Kidney capillary endothelial cell (primary cell): ENCODE data around the gene ARMC2.
"Not testable (repeated sequence)": the region's sequence is repeated elsewhere in the genome, so short reads cannot be mapped to it uniquely, and the experiment has no call there.

Experiments used
- DNase-seq: peaks from one replicate; pipeline ENCODE4 v3.0.0-alpha.2; 2018; ENCODE audit warnings: low spot score

The ARMC2 gene

DNA sequence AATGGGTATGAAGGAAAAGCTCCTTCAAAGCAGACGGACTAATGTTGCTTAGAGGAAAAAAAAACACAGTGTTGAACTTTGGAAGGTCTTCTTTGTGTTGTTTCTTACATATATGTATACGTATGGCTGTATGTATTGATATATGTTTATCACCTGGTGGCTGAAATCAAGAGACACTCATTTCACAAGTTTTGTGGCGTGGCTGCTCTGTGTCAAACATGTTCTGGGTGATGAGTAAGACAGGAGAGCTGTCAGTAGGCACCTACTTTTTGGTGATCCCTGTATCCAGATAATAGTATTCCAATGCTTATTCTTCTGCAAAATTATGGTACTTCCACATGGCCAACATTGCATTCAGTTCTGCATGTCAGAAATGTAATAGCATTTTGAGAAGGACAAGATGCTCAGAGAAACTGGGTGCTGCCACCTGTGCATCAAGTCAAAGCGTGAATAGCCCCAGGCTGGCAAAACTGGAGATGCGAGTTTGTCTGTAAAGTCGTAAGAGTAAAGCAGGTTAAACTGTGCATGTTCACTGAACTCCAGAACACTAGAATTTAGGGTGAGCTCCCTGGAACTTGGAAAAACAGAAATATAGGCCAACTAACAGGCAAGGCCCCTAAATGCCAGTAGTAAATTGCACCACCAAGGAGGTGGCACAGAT, 67.9 kb downstream of the ARMC2 start:
- no peak for DNase-seq

DNA sequence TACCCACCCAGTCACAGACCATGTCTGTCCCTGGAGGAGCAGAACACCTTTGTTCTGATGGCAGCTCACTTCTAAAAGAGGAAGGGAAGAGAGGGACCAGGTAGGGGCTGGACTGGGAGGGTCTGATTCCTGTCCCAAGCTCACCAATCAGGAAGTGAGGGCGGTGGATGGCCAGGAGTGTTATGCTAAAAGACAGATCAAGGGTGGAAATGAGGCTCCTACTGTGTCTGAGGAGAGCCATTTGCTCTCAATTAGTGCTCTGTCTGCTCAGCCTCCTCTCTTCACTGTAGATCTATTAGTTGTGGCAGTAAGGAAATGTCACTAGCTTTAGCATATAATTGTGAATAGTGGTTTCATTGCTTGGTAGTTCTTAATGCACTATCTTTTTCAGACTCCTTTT, 72.5 kb downstream of the ARMC2 start:
- DNase-seq: no peak

DNA sequence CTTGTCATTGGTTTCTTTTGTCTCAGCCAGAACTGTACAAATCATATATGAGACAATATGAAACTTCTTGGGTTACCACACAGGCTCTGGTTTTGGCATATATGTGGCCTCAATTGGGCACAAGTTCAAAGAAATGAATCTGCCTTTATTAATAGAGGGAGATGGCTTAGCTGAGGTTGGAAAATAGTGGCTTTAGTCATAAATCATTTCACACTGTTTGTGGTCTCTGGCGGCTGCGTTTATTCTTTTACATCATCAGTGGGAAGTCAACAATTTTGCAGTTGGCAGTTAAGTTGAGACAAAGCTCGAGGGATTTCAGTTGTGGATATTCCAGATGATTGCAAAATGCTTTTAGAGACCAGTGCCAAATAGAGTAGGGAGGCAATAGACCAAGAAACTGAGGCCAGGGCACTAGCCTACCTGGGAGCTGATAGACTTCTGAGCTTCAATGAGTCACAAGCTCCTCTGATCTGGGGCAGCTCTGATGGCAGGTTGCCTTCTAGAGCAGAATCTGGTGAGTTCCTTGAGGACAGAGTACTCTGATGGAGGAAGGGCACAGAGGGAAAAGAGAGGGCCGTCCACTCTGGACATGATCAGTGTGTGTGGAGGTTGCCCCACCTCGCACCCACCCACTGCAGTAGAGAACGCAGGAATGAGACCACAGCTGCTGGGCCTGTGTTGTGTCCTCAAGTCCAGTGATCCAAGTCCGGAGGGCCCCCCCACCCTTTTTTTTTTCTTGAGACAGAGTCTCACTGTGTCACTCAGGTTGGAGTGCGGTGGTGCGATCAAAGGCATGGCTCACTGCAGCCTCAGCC, 73.5 kb downstream of the ARMC2 start:
- DNase-seq: no peak

DNA sequence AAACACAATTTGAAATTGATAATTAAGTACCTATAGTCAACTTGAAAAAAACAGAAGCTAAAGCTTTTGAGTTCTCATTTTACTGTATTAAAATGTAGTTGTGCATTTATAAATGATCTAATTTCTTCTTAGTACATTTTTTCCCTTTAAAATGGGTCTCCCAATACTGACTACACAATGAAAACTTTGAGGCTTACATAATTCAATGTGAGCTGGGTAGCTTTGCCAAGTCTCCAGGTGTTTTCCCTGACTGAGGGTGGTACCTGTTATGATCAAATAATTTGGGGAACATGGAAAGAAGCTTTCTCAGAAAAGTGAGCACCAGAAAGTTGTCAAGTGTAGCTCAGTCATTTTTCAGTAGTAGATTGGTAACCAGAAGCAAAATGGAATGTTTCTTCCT, 74.3 kb downstream of the ARMC2 start:
- DNase-seq: no peak

DNA sequence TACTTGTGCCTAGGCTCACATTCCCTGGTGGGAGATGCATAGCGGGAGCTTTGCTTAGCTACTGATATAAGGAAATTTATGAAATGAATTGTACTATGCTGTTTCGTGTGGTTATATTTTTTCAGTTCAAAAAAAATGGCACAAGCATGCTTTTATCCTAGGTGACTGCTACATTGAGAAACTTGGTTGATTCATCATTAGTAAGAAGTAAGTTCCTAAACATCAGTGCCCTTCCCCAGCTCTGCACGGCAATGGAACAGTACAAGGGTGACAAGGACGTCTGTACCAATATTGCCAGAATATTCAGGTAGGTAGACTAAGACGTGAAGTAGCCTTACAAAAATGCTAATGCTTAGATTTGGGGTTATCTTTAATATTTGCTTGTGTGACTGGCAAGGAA, 79.7 kb downstream of the ARMC2 start:
- DNase-seq: no peak

DNA sequence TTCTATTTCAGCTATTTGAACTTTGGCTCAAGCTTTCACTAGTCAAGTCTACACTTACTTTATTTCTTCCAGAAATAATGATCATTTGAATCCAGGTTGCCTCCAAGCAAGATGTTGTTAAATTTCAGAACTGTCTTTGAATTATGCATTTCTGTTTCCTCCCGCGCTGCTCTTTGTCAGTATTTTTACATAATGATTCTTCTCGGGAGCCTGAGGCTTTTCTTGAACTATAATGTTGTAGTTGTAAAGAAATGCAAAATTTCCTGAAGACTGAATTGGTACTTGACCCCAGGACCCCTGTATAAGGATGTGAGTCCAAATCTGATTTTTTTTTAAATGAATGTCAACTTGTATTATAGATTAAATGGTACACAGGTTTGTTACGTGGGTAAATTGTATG, 80.4 kb downstream of the ARMC2 start:
- DNase-seq: no peak

DNA sequence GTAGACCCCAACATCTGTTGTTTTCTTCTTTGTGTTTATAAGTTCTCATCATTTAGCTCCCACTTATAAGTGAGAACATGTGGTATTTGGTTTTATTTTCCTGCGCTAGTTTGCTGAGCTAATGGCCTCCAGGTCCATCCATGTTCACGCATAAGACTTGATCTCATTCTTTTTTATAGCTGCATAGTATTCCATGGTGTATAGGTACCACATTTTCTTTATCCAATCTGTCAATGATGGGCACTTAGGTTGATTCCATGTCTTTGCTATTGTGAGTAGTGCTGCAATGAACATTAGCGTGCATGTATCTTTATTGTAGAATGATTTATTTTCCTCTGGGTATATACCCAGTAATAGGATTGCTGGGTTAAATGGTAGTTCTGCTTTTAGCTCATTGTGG, 82.9 kb downstream of the ARMC2 start:
- DNase-seq: not testable (repeated sequence)

DNA sequence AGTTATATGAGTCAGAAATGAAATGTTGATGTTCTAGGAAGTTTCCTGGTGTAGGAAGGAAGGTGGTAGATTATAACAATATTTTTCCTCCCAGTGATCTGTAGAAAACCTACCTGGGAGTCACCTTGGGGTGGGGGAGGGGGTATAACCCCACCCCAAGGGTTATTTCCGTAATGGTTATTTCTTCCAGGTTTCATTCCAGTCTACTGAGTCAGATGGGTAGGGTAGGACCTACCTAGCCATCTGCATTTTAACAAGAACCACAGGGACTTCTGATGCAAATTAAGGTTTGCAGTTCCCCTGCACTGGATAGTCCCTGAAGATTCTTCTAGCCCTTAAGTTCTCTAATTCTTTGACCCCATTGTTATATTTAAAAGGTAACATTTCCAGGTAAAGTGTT, 88.9 kb downstream of the ARMC2 start:
- no peak for DNase-seq

DNA sequence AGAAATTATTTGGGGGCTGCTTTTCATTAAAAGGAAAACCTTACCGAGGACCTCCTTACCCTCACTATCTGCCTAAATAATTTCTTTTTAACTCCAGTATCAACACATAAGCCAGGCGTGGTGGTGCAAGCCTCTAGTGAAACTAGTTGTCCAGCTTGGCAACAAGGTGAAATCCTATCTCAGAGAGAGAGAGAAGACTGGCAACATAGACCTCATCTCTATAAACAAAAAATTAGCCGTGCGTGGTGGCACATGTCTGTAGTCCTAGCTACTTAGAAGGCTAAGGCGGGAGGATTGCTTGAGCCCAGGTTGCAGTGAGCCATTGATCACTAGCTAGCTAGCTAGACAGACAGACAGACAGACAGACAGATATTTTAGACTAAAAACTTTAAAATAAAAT, 92.5 kb downstream of the ARMC2 start:
- no peak for DNase-seq

DNA sequence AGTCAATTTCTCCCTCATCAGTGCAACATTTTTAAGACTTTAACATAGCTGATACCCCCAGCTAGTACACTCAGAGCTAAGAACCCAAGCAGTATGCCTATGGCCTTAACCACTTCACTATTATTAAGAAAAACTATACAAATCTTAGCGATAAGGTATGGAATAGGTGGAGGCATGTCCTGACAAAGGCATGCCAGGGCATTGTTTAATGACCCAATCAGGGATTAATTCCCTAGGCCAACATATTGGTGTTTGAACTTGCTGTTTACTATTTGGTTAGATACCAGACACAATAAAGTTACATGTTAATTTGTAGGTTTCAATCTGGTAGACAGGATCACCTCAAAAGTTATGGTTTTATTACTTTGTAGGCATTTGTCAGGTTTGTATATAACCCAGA, 93.1 kb downstream of the ARMC2 start:
- DNase-seq: no peak

DNA sequence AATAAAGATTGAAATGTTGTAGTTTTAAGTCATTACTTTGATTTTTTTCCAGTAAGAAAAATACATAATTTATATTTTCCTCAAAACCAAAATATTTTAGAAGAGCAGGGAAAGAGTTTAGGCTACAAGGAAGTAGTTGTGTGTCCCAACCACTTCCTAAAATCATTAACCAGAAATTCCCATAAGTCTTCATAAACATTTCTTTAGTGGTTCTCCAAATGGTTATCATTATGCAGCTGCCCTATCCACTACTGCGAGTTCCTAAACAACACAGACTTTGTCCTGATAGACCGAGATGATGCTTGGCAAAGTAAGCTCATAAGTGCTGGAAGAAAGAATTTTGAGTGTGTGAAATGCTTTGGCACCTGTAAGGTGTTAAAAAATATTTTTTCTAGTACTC, 93.6 kb downstream of the ARMC2 start:
- no peak for DNase-seq

DNA sequence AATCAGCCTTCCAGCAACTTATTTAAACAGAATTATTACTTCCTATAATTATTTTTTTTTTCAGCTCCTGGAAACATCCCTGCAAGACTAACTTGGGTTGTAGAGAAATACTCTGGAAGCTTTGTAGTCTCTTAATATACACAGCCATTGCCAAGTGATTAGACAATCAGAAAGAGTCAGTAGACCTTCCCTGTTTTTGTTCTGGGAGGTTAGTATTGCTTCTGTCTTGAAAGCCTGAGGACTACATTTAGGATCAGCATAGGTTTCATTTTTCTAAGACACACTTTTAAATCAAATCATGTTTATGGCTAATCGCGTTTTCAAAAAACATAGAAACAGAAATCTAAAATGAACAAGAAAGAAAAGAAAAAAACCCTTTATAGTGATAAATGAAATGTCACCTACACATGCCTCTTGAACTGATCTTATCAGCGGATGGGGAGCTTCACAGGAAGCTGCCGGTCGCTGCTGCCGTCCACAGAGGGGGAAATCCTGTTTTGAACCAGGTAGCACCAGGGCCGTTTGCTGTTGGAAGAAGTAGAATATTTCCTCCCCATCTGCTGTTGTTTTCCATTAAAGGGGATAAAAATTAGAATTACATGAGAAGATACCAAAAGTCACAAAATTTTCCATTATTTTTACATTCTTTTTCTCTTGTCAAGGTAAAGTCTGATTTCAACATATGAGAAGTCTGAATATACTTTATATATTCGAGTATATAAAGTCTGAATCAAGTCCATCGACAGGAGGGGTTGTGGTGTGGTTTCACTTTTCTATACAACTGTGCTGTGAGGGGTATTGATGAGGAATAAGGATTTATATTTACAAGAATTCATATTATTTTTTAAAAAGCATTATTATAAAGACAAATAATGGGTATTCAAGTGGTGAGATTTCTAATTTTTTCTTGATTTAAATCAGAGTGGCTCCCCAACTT, 94.6 kb downstream of the ARMC2 start:
- DNase-seq: no peak

DNA sequence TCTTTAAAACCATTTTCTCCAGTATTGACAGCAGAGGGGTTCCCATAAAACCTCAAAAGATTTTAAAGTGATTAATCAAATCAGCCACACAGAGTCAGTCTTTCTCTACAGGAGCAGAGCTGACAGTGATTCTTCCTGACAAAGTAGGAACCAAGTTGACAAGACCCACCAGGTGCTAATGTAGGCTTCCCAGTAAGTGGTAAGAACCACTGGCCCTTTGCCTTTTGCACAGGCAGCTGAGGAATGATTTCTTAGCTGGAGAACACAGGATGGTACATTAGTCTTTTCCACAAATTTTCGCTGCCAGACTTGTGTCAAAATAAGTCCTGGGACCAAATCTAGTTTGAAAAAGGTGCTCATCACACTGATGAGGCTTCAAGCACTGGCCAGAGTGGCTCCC, 95.8 kb downstream of the ARMC2 start:
- DNase-seq: no peak

DNA sequence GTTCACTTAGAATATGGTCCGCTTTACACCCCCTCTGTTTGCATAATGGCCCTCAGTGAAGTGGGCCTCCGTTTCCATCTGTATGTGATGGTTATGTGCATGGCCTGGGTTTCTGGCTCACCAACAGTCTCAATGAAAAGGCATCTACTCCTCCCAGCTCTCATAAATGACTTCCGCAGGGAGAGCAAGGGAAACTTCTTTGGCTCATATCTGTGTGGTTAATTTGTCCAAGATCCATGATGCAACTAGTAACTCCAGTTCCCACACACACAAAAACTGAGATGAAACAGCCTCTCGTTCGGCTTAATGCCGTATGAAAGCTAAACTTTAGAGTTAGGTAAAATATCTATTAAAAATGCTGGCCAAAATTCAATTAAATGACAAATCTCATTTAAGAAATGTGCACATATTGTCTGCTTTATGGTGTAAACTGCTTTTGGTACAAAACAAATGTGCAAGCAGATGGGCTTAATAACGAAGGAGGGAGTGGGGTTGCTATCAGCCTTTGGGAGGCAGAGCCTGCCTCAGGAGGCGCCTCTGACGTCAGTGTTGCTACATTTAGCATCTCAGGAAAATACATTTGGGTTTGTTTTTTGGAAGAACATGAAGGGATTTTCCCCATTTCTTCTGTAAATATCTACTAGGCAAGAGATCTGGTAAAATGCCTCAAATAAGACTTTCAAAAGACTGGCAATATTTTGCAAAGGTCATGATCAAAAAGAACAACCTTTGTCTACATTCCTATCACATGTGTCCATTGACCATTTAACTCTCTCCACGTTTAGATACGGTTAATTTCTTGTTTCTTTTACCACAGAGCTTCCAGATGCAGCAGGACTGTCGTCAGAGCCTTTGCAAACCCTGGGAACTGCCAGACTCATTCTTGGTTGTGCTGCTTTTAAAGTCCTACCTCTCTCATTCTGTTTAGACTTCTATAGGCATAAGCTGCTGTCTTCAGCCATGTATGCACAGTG, 96.8 kb downstream of the ARMC2 start:
- DNase-seq: no peak

DNA sequence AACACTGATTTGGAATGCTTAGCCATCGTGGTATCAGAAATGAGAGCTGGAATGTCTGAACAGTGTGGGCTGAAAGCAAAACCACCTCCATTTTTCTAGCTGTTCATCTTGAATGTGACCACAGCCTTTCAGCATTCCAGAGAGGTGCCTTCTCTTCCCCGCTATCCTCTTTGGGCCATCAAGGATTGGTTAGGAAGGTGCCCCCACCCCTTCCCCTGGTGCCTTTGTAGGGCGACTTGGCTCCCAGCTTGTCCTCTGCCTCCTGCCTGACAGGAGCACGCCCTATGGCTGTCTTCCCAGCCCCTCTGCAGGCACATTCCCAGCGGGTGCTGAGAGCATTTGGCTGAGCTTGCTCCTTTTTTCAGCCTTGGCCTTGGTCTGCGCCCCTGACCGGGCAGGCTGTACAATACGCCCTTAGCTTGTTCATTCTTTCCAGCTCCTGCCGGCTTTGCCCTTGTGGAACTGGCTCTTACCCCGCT, 97.5 kb downstream of the ARMC2 start:
- DNase-seq: no peak

DNA sequence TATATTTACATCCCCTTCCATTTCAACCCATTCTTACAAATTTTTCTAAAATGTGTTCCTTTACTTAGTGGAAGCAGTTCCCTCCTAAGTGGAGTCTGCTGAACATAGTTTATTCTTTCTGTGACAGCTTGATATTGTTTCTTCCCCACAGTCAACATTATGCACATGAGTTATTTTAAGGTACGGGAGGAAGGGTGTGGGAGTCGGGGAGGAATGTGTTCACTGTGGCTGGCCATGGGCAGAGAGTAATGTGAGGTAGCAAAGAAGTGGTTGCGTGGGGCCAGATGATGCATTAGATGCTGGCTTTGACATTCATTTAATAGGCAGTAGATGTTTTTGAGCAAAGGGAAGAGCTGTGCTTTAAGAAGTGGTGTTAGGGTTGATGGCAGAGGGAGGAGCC, 98.5 kb downstream of the ARMC2 start:
- DNase-seq: no peak

DNA sequence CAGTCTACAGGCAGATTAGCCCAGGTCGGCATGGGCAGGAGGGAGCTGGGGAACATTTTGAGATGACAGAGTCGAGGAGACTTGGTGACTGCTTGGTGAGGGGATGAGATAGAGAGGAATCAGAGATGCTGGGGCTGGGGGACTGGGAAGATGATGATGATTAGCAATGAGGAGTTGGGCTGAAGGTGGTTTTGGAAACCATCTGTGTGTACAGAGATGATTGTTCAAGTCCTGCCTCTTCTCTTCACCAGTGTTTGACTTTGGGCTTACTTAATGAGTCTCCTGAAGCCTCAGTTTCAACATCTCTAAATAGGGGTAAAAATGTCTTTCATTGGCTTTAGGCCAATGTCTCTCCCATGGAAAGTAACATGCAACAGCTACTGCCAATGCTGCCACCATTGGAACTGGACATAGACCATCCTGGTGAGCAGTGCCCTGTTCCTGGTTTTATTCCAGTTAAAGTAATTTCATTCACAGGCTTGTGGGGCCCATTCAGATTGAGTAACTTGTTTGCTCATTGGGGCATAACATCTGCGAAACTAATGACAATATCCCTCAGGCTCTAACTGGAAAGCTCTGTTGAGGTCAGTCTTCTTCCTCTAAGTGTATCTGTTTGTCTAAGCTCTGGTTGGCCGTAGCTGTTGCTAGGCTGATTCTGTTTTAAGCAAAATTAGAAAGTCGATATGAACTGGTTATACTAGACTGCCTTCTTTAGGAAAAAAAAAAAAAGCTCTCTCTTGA, 99.1 kb downstream of the ARMC2 start:
- no peak for DNase-seq

DNA sequence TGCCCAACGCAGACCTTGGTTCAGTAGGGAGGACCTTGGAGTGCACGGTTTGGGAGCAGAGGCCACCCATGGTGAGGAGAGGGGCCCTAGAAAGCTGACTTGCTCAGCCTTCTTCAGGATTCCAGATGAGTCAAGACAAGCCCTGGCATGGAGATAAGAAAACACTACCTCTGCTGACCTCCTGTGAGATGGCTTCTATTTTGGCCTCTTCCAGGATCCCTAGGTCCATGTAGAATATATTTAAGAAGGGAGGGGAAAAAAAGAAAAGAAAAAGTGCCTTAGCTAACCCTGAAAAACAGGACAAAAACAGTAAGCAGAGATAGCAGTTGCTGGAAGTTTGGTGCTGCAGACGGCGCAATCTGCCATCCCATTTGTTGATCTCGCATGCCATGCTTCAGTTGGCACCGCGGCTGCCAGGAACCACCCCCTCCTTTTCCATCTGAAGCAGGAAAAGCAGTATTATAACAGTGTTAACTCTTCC, 100.0 kb downstream of the ARMC2 start:
- no peak for DNase-seq

DNA sequence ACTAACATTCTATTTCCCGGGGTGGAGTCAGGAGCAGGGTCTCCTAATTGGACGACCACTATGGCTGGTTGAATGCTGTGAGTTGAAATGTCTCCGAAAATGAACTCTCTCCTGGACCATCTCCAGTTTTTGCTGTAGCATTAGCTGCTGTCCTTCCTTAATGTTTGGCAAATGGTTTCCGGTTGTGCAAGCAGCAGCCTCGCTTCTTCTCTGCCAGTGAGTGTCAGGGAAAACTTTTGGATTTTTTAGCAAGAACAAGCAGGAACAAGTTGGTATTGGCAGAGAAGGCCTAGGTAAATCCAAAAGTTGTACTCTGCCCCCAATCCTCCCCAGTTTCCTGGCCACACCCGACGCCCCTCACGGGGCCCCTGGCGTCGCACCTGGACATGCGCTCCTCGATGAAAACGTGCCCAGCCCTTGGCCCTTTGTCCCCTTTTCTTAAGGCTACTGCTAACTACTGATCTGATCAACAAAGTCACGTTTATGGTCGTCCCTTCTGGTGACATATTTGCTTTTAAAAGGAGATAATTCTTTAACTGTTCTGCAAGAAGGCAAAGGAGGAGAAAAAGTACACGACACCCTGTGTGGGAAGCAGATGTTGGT, 103.2 kb downstream of the ARMC2 start:
- DNase-seq: no peak
